ENCODE results near the gene DRAP1. TPM values are rescaled to one million over a fixed set of nuclear protein-coding genes. Genes with fewer than 3 reads are reported as not detected.

DRAP1 gene
- total RNA-seq, 6 donors from 2014 or later = 60.3 to 111 (median 80.0) TPM

- Histone ChIP-seq H3K4me1 (peaks cover 0 to 7% (median 6%) of the 10 kb centered on the region in 4 donors), H3K27ac (peak overlapping the region in 1 of 4 donors; percentile 12), H3K9me3 (no peaks in the 10 kb centered on the region), H3K27me3 (no peaks in the 10 kb centered on the region), H3K36me3 (peaks cover 6 to 30% (median 22%) of the 10 kb centered on the region in 4 donors), H3K4me3 (peak overlapping the region in 2 of 4 donors; percentile 11 to 29)
- TF ChIP-seq EP300 (IDR thresholded peaks at IDR 0.05) (no peak), CTCF (IDR thresholded peaks at IDR 0.05) (no peak), POLR2A (IDR thresholded peaks at IDR 0.05) (no peak), POLR2AphosphoS5 (IDR thresholded peaks at IDR 0.05) (no peak)
- ATAC-seq (ENCODE audit: low FRiP score in 2 of 2) (no peak), DNase-seq (no peak)
- WGBS, 2 donors = 55 to 81% methylated on average over 5 to 7 of the region's 7 CpGs
Measured at GRCh38 chr11:65880027-65880426, 39.2 kb upstream of the DRAP1 start.

GRCh38 chr11:65880844-65881421 lies 38.3 kb upstream of the DRAP1 start:
- TF ChIP-seq POLR2A (IDR thresholded peaks at IDR 0.05) (no peak), EP300 (IDR thresholded peaks at IDR 0.05) (no peak), CTCF (IDR thresholded peaks at IDR 0.05) (no peak), POLR2AphosphoS5 (IDR thresholded peaks at IDR 0.05) (no peak)
- H3K9me3 ChIP-seq = no peaks in the 10 kb centered on the region
- H3K4me3 ChIP-seq = peak overlapping the region in 1 of 4 donors; percentile 13
- H3K27ac ChIP-seq = peak overlapping the region in 2 of 4 donors; percentile 12 to 35
- H3K27me3 ChIP-seq = no peaks in the 10 kb centered on the region
- WGBS, 2 donors = 50 to 94% methylated on average over 3 to 6 of the region's 7 CpGs
- H3K36me3 ChIP-seq = peaks cover 6 to 39% (median 30%) of the 10 kb centered on the region in 4 donors
- ATAC-seq (ENCODE audit: low FRiP score in 2 of 2) (no peak), DNase-seq (no peak)
- H3K4me1 ChIP-seq = peaks cover 0 to 11% (median 8%) of the 10 kb centered on the region in 4 donors

- Histone ChIP-seq H3K27ac (no peak overlapping the region), H3K9me3 (no peaks in the 10 kb centered on the region), H3K4me3 (no peak overlapping the region), H3K36me3 (peaks cover 6 to 48% (median 30%) of the 10 kb centered on the region in 4 donors), H3K4me1 (peaks cover 2 to 16% (median 12%) of the 10 kb centered on the region in 4 donors), H3K27me3 (no peaks in the 10 kb centered on the region)
- peak in 1 of 2 donors; percentile 63 for DNase-seq
- WGBS, 2 donors = 89 to 91% methylated on average over 23 to 30 of the region's 30 CpGs
- ATAC-seq (ENCODE audit: low FRiP score in 2 of 2) = no peak
- TF ChIP-seq EP300 (IDR thresholded peaks at IDR 0.05) = no peak
- TF ChIP-seq CTCF (IDR thresholded peaks at IDR 0.05) = no peak
- no peak for TF ChIP-seq POLR2A (IDR thresholded peaks at IDR 0.05)
- no peak for TF ChIP-seq POLR2AphosphoS5 (IDR thresholded peaks at IDR 0.05)
Measured at GRCh38 chr11:65882120-65883057, 36.8 kb upstream of the DRAP1 start.

GRCh38 chr11:65883058-65883761 lies 36.0 kb upstream of the DRAP1 start:
- no peak for ATAC-seq (ENCODE audit: low FRiP score in 2 of 2)
- WGBS, 2 donors = 86 to 92% methylated on average over 11 to 13 of the region's 13 CpGs
- H3K27ac ChIP-seq = no peak overlapping the region
- H3K4me1 ChIP-seq = peaks cover 8 to 24% (median 18%) of the 10 kb centered on the region in 4 donors
- H3K4me3 ChIP-seq = no peak overlapping the region
- H3K27me3 ChIP-seq = no peaks in the 10 kb centered on the region
- H3K9me3 ChIP-seq = no peaks in the 10 kb centered on the region
- H3K36me3 ChIP-seq = peaks cover 6 to 48% (median 30%) of the 10 kb centered on the region in 4 donors
- no peak for DNase-seq
- TF ChIP-seq EP300 (IDR thresholded peaks at IDR 0.05) = no peak
- TF ChIP-seq POLR2A (IDR thresholded peaks at IDR 0.05) = no peak
- no peak for TF ChIP-seq POLR2AphosphoS5 (IDR thresholded peaks at IDR 0.05)
- no peak for TF ChIP-seq CTCF (IDR thresholded peaks at IDR 0.05)
